Neural crest cell (in vitro differentiated cells): ENCODE results near the gene EGFR. TPM values are rescaled to one million over a fixed set of nuclear protein-coding genes. Genes with fewer than 3 reads are reported as not detected.

Source experiments
- DNase-seq: peaks from one replicate; pipeline ENCODE4 v3.0.0; 2021; ENCODE audit warnings: low read depth, mixed read lengths, low spot score
- H3K27ac Mint-ChIP-seq: one replicate; pipeline ENCODE4 v1.8.0; 2021; ENCODE audit warnings: mild to moderate bottlenecking, mixed read lengths; ENCODE audit not compliant: unreplicated experiment
- H3K27me3 Mint-ChIP-seq: 2 replicates; pipeline ENCODE4 v1.8.0; 2021; ENCODE audit warnings: low read depth, mild to moderate bottlenecking, mixed read lengths
- H3K36me3 Mint-ChIP-seq: 2 replicates; pipeline ENCODE4 v1.8.0; 2021; ENCODE audit warnings: low read depth, mild to moderate bottlenecking, mixed read lengths
- H3K4me1 Mint-ChIP-seq: 2 replicates; pipeline ENCODE4 v1.8.0; 2021; ENCODE audit warnings: mixed read lengths
- H3K4me3 Mint-ChIP-seq: one replicate; pipeline ENCODE4 v1.8.0; 2021; ENCODE audit warnings: mild to moderate bottlenecking, mixed read lengths
- H3K9me3 Mint-ChIP-seq: 2 replicates; pipeline ENCODE4 v1.8.0; 2021; ENCODE audit warnings: mixed read lengths
- CTCF ChIP-seq: fragments of 200-600 bp; sonication (generic); conservative IDR thresholded peaks from 2 replicates; pipeline ENCODE4 v1.5.0; 2021; ENCODE audit warnings: antibody characterized with exemption, mild to moderate bottlenecking
- total RNA-seq: library from RNA; stranded (reverse); gene quantifications from 2 replicates; pipeline ENCODE4 v1.2.1, GENCODE V29; 2021

Gene EGFR
- total RNA-seq, 1 donor from 2014 or later: 2.3 TPM

- H3K9me3 Mint-ChIP-seq: no peaks in the 10 kb centered on the region
- H3K4me1 Mint-ChIP-seq: peaks cover 19% of the 10 kb centered on the region
- no peak for TF ChIP-seq CTCF
- peaks cover 7% of the 10 kb centered on the region for H3K27me3 Mint-ChIP-seq
- no peaks in the 10 kb centered on the region for H3K36me3 Mint-ChIP-seq
- H3K4me3 Mint-ChIP-seq: no peak overlapping the region
- H3K27ac Mint-ChIP-seq: no peak overlapping the region
- DNase-seq: no peak
Measured at GRCh38 chr7:55073051-55073511, 54.3 kb downstream of the EGFR start.

GRCh38 chr7:55073976-55074528, 55.2 kb downstream of the EGFR start:
- H3K27ac Mint-ChIP-seq: no peak overlapping the region
- H3K9me3 Mint-ChIP-seq: no peaks in the 10 kb centered on the region
- no peak for DNase-seq
- H3K27me3 Mint-ChIP-seq: peaks cover 2% of the 10 kb centered on the region
- no peak for TF ChIP-seq CTCF
- H3K4me3 Mint-ChIP-seq: no peak overlapping the region
- H3K4me1 Mint-ChIP-seq: peaks cover 14% of the 10 kb centered on the region
- H3K36me3 Mint-ChIP-seq: no peaks in the 10 kb centered on the region

- DNase-seq: no peak
- Mint-ChIP-seq H3K27me3 (peaks cover 2% of the 10 kb centered on the region), H3K36me3 (no peaks in the 10 kb centered on the region), H3K4me1 (peaks cover 7% of the 10 kb centered on the region), H3K9me3 (no peaks in the 10 kb centered on the region), H3K4me3 (no peak overlapping the region), H3K27ac (no peak overlapping the region)
- TF ChIP-seq CTCF: no peak
Measured at GRCh38 chr7:55075464-55076021, 56.7 kb downstream of the EGFR start.

- Mint-ChIP-seq H3K4me1 (peaks cover 7% of the 10 kb centered on the region), H3K36me3 (no peaks in the 10 kb centered on the region), H3K27ac (no peak overlapping the region)
Measured at GRCh38 chr7:55077561-55078410, 59.0 kb downstream of the EGFR start.

More at GRCh38 chr7:55077561-55078410, 59.0 kb downstream of the EGFR start:
- H3K9me3 Mint-ChIP-seq: no peaks in the 10 kb centered on the region
- no peak for TF ChIP-seq CTCF
- H3K27me3 Mint-ChIP-seq: peaks cover 3% of the 10 kb centered on the region
- no peak overlapping the region for H3K4me3 Mint-ChIP-seq
- no peak for DNase-seq
